ENCODE measurements around the gene RNF31.

DNA sequence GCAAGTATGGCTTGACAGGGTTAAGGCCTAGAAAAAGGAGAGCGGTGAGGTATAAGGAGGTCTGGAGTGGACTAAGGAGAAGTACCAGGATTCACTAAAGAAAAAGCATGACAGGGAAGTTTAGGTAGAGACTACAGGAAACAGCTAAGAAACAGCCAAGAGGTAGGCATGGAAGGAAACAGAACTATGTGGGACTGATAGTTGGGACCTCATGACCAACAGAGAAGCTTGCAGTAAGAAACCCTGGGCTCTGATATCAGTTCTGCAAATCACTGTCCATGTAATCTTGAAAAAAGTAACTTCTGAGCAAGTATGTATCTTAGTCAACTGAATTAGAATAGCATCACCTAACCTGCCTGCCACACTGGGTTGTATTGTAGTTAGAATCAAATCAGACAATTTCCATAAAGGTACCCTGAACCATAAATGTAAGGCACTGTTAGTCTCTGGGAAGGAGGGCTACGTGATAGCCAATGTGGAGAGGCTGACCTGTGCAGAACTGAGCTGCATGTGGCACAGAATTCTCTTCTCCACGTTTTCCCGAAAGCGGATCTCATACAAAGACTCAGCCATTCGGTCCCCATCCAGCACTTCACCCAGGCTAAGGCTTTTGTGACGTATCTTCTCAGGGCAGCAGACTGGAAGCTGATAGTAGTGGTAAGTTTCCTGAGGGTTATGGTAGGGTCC is 47.0 kb downstream of the RNF31 start:
- TF ChIP-seq, protein P1, sequence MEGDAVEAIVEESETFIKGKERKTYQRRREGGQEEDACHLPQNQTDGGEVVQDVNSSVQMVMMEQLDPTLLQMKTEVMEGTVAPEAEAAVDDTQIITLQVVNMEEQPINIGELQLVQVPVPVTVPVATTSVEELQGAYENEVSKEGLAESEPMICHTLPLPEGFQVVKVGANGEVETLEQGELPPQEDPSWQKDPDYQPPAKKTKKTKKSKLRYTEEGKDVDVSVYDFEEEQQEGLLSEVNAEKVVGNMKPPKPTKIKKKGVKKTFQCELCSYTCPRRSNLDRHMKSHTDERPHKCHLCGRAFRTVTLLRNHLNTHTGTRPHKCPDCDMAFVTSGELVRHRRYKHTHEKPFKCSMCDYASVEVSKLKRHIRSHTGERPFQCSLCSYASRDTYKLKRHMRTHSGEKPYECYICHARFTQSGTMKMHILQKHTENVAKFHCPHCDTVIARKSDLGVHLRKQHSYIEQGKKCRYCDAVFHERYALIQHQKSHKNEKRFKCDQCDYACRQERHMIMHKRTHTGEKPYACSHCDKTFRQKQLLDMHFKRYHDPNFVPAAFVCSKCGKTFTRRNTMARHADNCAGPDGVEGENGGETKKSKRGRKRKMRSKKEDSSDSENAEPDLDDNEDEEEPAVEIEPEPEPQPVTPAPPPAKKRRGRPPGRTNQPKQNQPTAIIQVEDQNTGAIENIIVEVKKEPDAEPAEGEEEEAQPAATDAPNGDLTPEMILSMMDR (IDR thresholded peaks at IDR 0.05) = no peak
- TF ChIP-seq EZH2 (IDR thresholded peaks at IDR 0.05; ENCODE audit: borderline replicate concordance, insufficient read depth, low read depth, low read length, poor library complexity, severe bottlenecking) = no peak
